Measurements from ENCODE around the gene NLRP6.

NLRP6 gene

GRCh38 chr11:282630-283360 is 4.6 kb downstream of the NLRP6 start:
- no peak for DNase-seq

GRCh38 chr11:283405-284104 is 5.3 kb downstream of the NLRP6 start:
- no peak for DNase-seq

DNA sequence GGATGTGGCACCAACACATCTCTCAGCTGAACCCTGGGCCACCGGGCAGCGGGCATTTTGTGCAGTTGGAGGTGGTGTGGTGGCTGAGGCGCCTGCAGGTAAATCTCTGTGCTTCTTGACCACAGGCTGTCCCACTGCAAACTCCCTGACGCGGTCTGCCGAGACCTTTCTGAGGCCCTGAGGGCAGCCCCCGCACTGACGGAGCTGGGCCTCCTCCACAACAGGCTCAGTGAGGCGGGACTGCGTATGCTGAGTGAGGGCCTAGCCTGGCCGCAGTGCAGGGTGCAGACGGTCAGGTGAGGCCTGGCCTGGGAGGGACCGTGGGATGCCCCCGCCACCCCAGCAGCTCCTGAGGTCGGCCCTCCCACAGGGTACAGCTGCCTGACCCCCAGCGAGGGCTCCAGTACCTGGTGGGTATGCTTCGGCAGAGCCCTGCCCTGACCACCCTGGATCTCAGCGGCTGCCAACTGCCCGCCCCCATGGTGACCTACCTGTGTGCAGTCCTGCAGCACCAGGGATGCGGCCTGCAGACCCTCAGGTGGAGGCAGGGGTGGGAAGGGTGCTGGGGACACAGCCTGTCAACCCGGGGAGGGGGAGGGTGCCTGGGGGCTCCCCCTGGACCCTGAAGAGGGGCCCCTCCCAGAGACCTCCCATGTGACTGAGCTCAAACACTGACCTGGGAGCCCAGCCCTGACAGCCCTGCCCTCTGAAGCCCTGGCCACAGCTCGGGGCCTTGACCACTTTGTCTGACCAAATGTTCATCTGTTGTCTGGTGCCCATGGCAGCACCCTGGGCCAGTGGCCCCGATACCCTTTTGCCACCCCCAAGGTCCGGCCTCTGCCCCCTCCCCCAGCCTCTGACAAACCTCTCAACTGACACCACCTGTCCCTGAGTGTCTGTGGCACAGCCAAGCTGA is 6.2 kb downstream of the NLRP6 start:
- no peak for DNase-seq

GRCh38 chr11:285021-285893 is 7.0 kb downstream of the NLRP6 start:
- DNase-seq = no peak

DNA sequence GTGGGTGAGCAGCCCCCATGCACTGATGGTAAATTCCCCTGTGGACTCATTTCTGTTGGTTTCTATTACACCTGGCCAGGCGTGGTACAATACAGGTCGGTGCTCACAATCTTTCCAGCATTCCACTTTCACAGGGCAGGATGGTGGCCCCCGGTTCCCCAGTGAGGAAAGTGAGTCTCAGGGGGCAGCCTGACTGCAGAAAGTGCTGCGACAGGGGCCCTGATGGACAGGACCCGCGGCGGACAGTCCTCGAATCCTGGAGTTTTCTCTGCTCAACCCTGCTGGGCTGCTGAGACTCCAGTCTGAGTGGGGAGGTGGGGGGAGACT is 7.7 kb downstream of the NLRP6 start:
- no peak for DNase-seq

DNA sequence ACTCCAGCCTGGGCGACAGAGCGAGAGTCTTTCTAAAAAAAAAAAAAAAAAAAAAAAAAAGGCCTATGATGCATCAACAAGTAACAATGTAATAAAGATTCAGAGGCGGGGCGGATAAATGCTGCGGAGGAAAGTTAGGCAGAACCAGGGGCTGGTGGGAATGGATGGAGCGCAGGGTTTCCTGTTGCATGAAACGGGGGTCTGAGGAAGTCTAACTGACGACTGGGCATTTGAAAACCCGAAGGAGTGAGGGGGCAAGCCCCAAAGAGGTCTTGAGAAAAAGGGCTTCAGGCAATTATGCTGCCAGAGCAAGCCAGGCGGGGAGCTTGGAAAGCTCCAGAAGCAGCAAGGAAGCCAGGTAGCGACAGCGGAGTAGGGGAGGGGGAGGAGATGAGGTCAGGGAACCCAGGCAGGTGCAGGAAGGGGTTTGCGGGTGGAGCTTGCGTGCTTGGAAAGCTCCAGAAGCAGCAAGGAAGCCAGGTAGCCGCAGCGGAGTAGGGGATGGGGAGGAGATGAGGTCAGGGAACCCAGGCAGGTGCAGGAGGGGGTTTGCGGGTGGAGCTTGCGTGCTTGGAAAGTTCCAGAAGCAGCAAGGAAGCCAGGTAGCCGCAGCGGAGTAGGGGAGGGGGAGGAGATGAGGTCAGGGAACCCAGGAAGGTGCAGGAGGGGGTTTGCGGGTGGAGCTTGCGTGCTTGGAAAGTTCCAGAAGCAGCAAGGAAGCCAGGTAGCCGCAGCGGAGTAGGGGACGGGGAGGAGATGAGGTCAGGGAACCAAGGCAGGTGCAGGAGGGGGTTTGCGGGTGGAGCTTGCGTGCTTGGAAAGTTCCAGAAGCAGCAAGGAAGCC is 9.0 kb downstream of the NLRP6 start:
- peak; percentile 57 for DNase-seq

DNA sequence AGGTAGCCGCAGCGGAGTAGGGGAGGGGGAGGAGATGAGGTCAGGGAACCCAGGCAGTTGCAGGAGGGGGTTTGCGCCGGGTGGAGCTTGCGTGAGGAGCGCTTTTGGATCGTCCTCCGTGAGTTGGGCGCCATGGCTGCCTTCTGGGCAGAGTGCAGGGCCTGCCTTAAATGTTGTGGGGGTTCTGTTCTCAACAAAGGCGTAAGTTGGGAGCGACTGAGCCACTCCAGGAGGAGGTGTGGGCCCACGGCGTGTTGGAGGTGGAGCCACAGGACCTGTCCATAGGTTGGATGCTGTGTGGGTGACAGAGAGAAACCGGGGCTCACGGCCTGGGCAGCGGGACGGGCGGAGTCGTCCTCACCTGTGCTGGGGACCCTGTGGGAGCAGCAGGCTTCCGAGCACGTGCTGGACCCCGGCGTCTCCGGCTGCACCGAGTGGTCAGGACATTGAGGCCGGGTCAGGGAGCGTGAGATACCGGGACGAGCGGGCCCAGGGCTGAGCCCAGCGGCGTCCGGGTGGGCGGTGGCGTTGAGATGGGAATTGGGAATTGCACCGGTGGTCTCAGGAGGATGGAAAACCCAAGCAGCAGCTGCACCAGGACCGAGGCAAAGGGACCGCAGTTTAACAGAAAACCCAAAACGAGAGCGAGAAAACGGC is 9.7 kb downstream of the NLRP6 start:
- peak; percentile 76 for DNase-seq

GRCh38 chr11:288478-289397 is 10.5 kb downstream of the NLRP6 start, which contains the start of gene PGGHG:
Gene PGGHG (plus strand): TSS chr11:289126. CDS start chr11:289817, 691 bp downstream.
- DNase-seq = peak; percentile 77

DNA sequence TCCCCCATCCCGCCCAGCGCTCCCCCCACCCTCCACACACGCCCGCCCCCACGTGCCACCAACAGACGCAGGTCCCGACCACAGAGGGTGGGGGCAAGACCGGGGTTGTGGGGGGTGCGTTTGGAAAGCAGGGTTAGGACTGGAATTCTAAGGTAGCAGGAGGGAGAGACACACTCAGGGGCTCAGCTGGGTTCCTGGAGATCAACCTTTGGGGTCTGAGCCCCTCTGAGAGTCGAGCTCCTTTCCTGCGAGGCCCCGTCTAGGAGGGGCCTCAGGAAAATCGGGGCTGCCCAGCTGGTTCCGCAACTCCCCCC is 11.1 kb downstream of the NLRP6 start:
- DNase-seq = no peak

DNA sequence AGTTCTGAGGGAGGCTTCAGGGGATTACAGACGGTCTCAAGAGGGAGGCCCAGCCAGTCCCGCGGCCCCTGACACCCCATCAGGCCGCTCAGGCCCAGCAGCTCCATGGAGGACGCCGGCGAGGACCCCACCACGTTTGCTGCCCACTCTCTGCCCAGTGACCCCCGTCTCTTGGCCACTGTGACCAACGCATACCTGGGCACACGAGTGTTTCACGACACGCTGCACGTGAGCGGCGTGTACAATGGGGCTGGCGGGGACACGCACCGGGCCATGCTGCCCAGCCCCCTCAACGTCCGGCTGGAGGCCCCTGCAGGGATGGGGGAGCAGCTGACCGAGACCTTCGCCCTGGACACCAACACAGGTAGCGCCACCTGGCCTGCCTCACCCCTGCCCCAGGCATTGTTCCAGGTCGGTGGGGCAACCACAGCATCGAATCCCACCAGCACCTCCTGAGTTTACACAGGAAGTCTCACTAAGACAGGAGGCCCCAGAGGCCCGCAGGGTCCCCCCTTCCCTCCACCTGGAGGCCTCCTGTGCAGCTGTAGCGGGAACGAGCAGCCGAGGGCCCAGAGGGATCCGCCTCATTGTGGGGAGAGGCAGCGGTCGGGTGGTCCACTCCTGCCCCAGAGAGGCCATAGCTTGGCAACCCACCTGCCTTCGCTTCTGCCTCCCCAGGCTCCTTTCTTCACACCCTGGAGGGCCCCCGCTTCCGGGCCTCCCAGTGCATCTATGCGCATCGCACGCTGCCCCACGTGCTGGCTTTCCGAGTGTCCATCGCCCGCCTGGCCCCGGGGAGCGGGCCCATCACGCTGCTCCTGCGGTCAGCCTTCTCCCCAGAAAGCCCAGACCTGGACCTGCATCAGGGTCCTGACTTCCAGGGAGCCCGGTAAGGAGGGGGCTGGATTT is 11.8 kb downstream of the NLRP6 start:
- DNase-seq = no peak

GRCh38 chr11:290621-291231 is 12.5 kb downstream of the NLRP6 start:
- DNase-seq = no peak

GRCh38 chr11:291281-292210 is 13.3 kb downstream of the NLRP6 start:
- DNase-seq = no peak

GRCh38 chr11:292211-293121 is 14.3 kb downstream of the NLRP6 start:
- DNase-seq = no peak

GRCh38 chr11:293271-293851 is 15.2 kb downstream of the NLRP6 start:
- DNase-seq = no peak

- DNase-seq = no peak
Measured at GRCh38 chr11:293852-294661, 15.8 kb downstream of the NLRP6 start.

Data from activated CD8-positive, alpha-beta memory T cell treated with anti-CD3 and anti-CD28 coated beads, Interleukin-2, amount 50 U/mL, for 48 hours (primary cell).